Activated CD4-positive, alpha-beta T cell treated with anti-CD3 and anti-CD28 coated beads for 36 hours (primary cell): ENCODE results near the gene CBFA2T2. TPM values are rescaled to one million over a fixed set of nuclear protein-coding genes. Genes with fewer than 3 reads are reported as not detected.
"Not testable (repeated sequence)": the region's sequence is repeated elsewhere in the genome, so short reads cannot be mapped to it uniquely, and the experiment has no call there.

Experiments used
- ATAC-seq: fragments of 200-7000 bp; cut with Tn5 transposase; one replicate; pipeline ENCODE4 v1.10.0; 2021; ENCODE audit warnings: mild to moderate bottlenecking, moderate library complexity
- CTCF ChIA-PET: fragments of 350-600 bp; sonication (Branson Sonifier 250); formaldehyde crosslinking; loops from one replicate; lab custom pipeline; 2021; ENCODE audit warnings: antibody characterized with exemption; lab: Charles Lee
- POLR2A ChIA-PET: fragments of 350-600 bp; sonication (Branson Sonifier 250); formaldehyde crosslinking; loops from one replicate; lab custom pipeline; 2021; ENCODE audit warnings: antibody characterized with exemption, inconsistent platforms; lab: Charles Lee
- DNase-seq: peaks from one replicate; pipeline ENCODE4 v3.0.0-alpha.2; 2020
- H3K27ac Mint-ChIP-seq: one replicate; pipeline ENCODE4 v1.8.0; 2021; ENCODE audit warnings: mixed read lengths
- H3K27me3 Mint-ChIP-seq: one replicate; pipeline ENCODE4 v1.8.0; 2021; ENCODE audit warnings: mixed read lengths
- H3K36me3 Mint-ChIP-seq: one replicate; pipeline ENCODE4 v1.8.0; 2021; ENCODE audit warnings: low read depth, mixed read lengths
- H3K4me1 Mint-ChIP-seq: one replicate; pipeline ENCODE4 v1.8.0; 2021; ENCODE audit warnings: mixed read lengths
- H3K4me3 Mint-ChIP-seq: one replicate; pipeline ENCODE4 v1.8.0; 2021; ENCODE audit warnings: mild to moderate bottlenecking, moderate library complexity, mixed read lengths
- H3K9me3 Mint-ChIP-seq: one replicate; pipeline ENCODE4 v1.8.0; 2021; ENCODE audit warnings: low read depth, mixed read lengths
- intact Hi-C, 2 experiments: fragments of 100-400 bp; cut with DNase I in 1 of 2; cut with micrococcal nuclease in 1 of 2; formaldehyde crosslinking; loops; one replicate each; pipeline versions ENCODE4 v1.14.2 to v1.15.1; 2022 to 2024; cut with DNase I, micrococcal nuclease
- total RNA-seq, 2 experiments: library from RNA; stranded (reverse); gene quantifications; one replicate each; pipeline ENCODE4 v1.2.3, GENCODE V29; 2021

CBFA2T2 gene
- total RNA-seq, 2 experiments from 2014 or later = 10.9 to 12.9 TPM

- no peak for ATAC-seq
- H3K36me3 Mint-ChIP-seq = no peaks in the 10 kb centered on the region
- intact Hi-C loops = no loop called here
Observed at GRCh38 chr20:33563788-33564187, 73.9 kb downstream of the CBFA2T2 start.

GRCh38 chr20:33566781-33567603, 77.1 kb downstream of the CBFA2T2 start:
- ChIA-PET POLR2A (no interaction called here), CTCF (interaction anchor here (0.6 to 2.3 kb wide), 3 partner anchors 10 to 102 kb away, joined by 3 to 9 read pairs (median 3); no protein-coding TSS in a partner anchor)
- H3K36me3 Mint-ChIP-seq = no peaks in the 10 kb centered on the region
- DNase-seq = no peak
- ATAC-seq = no peak
- no peak overlapping the region for H3K4me3 Mint-ChIP-seq
- intact Hi-C loops = no loop called here
- peaks cover 31% of the 10 kb centered on the region for H3K4me1 Mint-ChIP-seq
- no peak overlapping the region for H3K27ac Mint-ChIP-seq
- H3K9me3 Mint-ChIP-seq = no peaks in the 10 kb centered on the region
- no peaks in the 10 kb centered on the region for H3K27me3 Mint-ChIP-seq

More at GRCh38 chr20:33563788-33564187, 73.9 kb downstream of the CBFA2T2 start:
- no peak overlapping the region for H3K4me3 Mint-ChIP-seq
- POLR2A ChIA-PET = no interaction called here
- H3K9me3 Mint-ChIP-seq = no peaks in the 10 kb centered on the region
- H3K4me1 Mint-ChIP-seq = peaks cover 10% of the 10 kb centered on the region
- no peak for DNase-seq
- H3K27ac Mint-ChIP-seq = no peak overlapping the region
- CTCF ChIA-PET = interaction anchor here (0.7 kb wide), 1 partner anchor 860 kb away, joined by 3 read pairs; no protein-coding TSS in a partner anchor
- H3K27me3 Mint-ChIP-seq = no peaks in the 10 kb centered on the region

- no peak overlapping the region for H3K4me3 Mint-ChIP-seq
- intact Hi-C loops = no loop called here
- no peak overlapping the region for H3K27ac Mint-ChIP-seq
- no peaks in the 10 kb centered on the region for H3K27me3 Mint-ChIP-seq
- H3K9me3 Mint-ChIP-seq = no peaks in the 10 kb centered on the region
- peaks cover 28% of the 10 kb centered on the region for H3K4me1 Mint-ChIP-seq
- no peak for DNase-seq
- ATAC-seq = no peak
- no peaks in the 10 kb centered on the region for H3K36me3 Mint-ChIP-seq
- ChIA-PET POLR2A (no interaction called here), CTCF (interaction anchor here (2.3 kb wide), 1 partner anchor 9 kb away, joined by 9 read pairs; no protein-coding TSS in a partner anchor)
Observed at GRCh38 chr20:33567949-33568348, 78.1 kb downstream of the CBFA2T2 start.

GRCh38 chr20:33568378-33568777, 78.5 kb downstream of the CBFA2T2 start:
- intact Hi-C loops = no loop called here
- POLR2A ChIA-PET = no interaction called here
- H3K36me3 Mint-ChIP-seq = no peaks in the 10 kb centered on the region
- no peak overlapping the region for H3K4me3 Mint-ChIP-seq
- H3K4me1 Mint-ChIP-seq = peaks cover 28% of the 10 kb centered on the region
- CTCF ChIA-PET = no interaction called here
- no peaks in the 10 kb centered on the region for H3K9me3 Mint-ChIP-seq
- peak; percentile 13 for DNase-seq
- H3K27me3 Mint-ChIP-seq = no peaks in the 10 kb centered on the region
- no peak for ATAC-seq
- H3K27ac Mint-ChIP-seq = no peak overlapping the region

GRCh38 chr20:33568868-33569801, 79.2 kb downstream of the CBFA2T2 start:
- no peaks in the 10 kb centered on the region for H3K27me3 Mint-ChIP-seq
- POLR2A ChIA-PET = no interaction called here
- H3K9me3 Mint-ChIP-seq = no peaks in the 10 kb centered on the region
- intact Hi-C loops = no loop called here
- no peak for ATAC-seq
- H3K36me3 Mint-ChIP-seq = no peaks in the 10 kb centered on the region
- no peak overlapping the region for H3K4me3 Mint-ChIP-seq
- no peak overlapping the region for H3K27ac Mint-ChIP-seq
- CTCF ChIA-PET = interaction anchor here (1.1 to 1.2 kb wide), 2 partner anchors 9 kb away, joined by 3 to 4 read pairs; no protein-coding TSS in a partner anchor
- no peak for DNase-seq
- peaks cover 28% of the 10 kb centered on the region for H3K4me1 Mint-ChIP-seq

- CTCF ChIA-PET = interaction anchor here (1.1 to 1.2 kb wide), 2 partner anchors 8 to 10 kb away, joined by 3 to 4 read pairs; no protein-coding TSS in a partner anchor
- POLR2A ChIA-PET = no interaction called here
- no peak overlapping the region for H3K4me3 Mint-ChIP-seq
- peak overlapping the region; percentile 15 for H3K27ac Mint-ChIP-seq
- no peaks in the 10 kb centered on the region for H3K9me3 Mint-ChIP-seq
- no peak for DNase-seq
- peaks cover 28% of the 10 kb centered on the region for H3K4me1 Mint-ChIP-seq
- ATAC-seq = no peak
- H3K27me3 Mint-ChIP-seq = no peaks in the 10 kb centered on the region
- intact Hi-C loops = no loop called here
- no peaks in the 10 kb centered on the region for H3K36me3 Mint-ChIP-seq
Observed at GRCh38 chr20:33569802-33570391, 80.0 kb downstream of the CBFA2T2 start.

- Mint-ChIP-seq H3K4me1 (peaks cover 28% of the 10 kb centered on the region), H3K9me3 (no peaks in the 10 kb centered on the region), H3K4me3 (no peak overlapping the region), H3K36me3 (no peaks in the 10 kb centered on the region), H3K27me3 (no peaks in the 10 kb centered on the region), H3K27ac (peak overlapping the region; percentile 63)
- POLR2A ChIA-PET = no interaction called here
- CTCF ChIA-PET = interaction anchor here (1.2 kb wide), 1 partner anchor 11 kb away, joined by 3 read pairs; no protein-coding TSS in a partner anchor
- DNase-seq (no peak), ATAC-seq (no peak)
- intact Hi-C loops = no loop called here
Observed at GRCh38 chr20:33570743-33571142, 80.8 kb downstream of the CBFA2T2 start.

GRCh38 chr20:33573268-33573667, 83.4 kb downstream of the CBFA2T2 start:
- H3K4me3 Mint-ChIP-seq, ATAC-seq, H3K9me3 Mint-ChIP-seq, CTCF ChIA-PET, H3K27ac Mint-ChIP-seq, intact Hi-C loops, H3K36me3 Mint-ChIP-seq, H3K27me3 Mint-ChIP-seq, DNase-seq, POLR2A ChIA-PET: not testable (repeated sequence)
- H3K4me1 Mint-ChIP-seq = peaks cover 25% of the 10 kb centered on the region

- Mint-ChIP-seq H3K27ac (no peak overlapping the region), H3K9me3 (no peaks in the 10 kb centered on the region), H3K4me3 (no peak overlapping the region), H3K36me3 (no peaks in the 10 kb centered on the region), H3K27me3 (no peaks in the 10 kb centered on the region), H3K4me1 (peaks cover 11% of the 10 kb centered on the region)
- ATAC-seq (no peak), DNase-seq (no peak)
- ChIA-PET CTCF (interaction anchor here (1.0 kb wide), 1 partner anchor 118 kb away, joined by 3 read pairs; no protein-coding TSS in a partner anchor), POLR2A (no interaction called here)
- intact Hi-C loops = no loop called here
Observed at GRCh38 chr20:33575282-33575681, 85.4 kb downstream of the CBFA2T2 start.

GRCh38 chr20:33576432-33577125, 86.7 kb downstream of the CBFA2T2 start:
- ATAC-seq (no peak), DNase-seq (no peak)
- H3K4me3 Mint-ChIP-seq = no peak overlapping the region
- H3K9me3 Mint-ChIP-seq = no peaks in the 10 kb centered on the region
- intact Hi-C loops = no loop called here
- H3K4me1 Mint-ChIP-seq = peaks cover 9% of the 10 kb centered on the region
- ChIA-PET CTCF (interaction anchor here (0.6 to 2.5 kb wide), 6 partner anchors 9 to 933 kb away, joined by 3 to 9 read pairs (median 3); no protein-coding TSS in a partner anchor), POLR2A (interaction anchor here (0.6 to 1.2 kb wide), 2 partner anchors 15 to 61 kb away, joined by 4 read pairs; no protein-coding TSS in a partner anchor)
- no peaks in the 10 kb centered on the region for H3K27me3 Mint-ChIP-seq
- H3K27ac Mint-ChIP-seq = no peak overlapping the region
- H3K36me3 Mint-ChIP-seq = no peaks in the 10 kb centered on the region
